ENCODE data around the gene CD302. TPM values are rescaled to one million over a fixed set of nuclear protein-coding genes. Genes with fewer than 3 reads are reported as not detected.

CD302 gene
- polyA plus RNA-seq, 1 donor (not counting 4 experiments of a cell fraction or from before 2014, with no cell fraction given) = 0.20 TPM

DNA sequence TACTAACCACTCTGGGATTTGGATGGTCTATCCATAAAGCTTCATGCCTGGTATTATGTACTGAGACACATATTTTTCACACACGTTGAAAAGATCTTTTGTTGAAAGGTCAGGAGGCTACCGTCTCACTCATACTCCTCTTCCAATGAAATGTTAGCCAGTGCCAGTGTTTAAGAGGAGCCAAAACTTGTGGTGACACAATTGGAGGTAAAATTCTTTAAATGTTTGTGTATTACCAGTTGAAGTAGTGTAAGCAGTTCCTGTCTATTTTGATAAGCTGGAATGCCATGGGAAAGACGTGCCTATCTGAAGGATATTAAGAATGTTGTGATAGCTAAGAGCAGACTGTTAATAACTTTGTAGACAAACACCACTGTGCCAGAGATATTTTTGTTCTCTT, 53.6 kb downstream of the CD302 start:
- H3K36me3 ChIP-seq (ENCODE audit: control insufficient read depth in 2 of 2, extremely low read depth in 1 of 2, insufficient read depth in 2 of 2, low read length in 2 of 2) = peaks cover 13 to 21% of the 10 kb centered on the region in 2 experiments
- H3K27me3 ChIP-seq (ENCODE audit: control insufficient read depth, extremely low read depth, insufficient read depth, low read length) = no peaks in the 10 kb centered on the region

DNA sequence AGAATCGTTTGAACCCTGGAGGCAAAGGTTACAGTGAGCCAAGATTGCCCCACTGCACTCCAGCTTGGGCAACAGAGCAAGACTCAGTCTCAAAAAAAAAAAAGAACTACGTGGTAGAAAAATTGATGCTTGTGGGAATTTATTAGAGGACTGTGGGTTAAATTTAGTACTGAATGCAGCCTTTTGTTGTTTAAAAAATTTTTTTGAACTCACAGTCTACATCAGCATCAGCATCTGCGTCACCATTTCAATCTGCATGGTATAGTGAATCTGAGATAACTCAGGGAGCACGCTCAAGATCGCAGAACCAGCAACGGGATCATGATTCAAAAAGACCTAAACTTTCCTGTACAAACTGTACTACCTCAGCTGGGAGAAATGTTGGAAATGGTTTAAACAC, 55.2 kb downstream of the CD302 start:
- DNase-seq (ENCODE audit: low read depth, low spot score) = no peak
- peaks cover under 1% of the 10 kb centered on the region for H3K4me1 ChIP-seq (ENCODE audit: control insufficient read depth, extremely low read depth, insufficient read depth, low read length)
- H3K79me2 ChIP-seq (ENCODE audit: control insufficient read depth, insufficient read depth, low read length) = peaks cover 73% of the 10 kb centered on the region
- H3K9me1 ChIP-seq (ENCODE audit: control insufficient read depth, extremely low read depth, insufficient read depth, low read length) = peaks cover 3% of the 10 kb centered on the region
- no peak overlapping the region for H3K4me3 ChIP-seq (ENCODE audit: control insufficient read depth in 2 of 3, extremely low read depth in 1 of 3, insufficient read depth in 2 of 3, low read depth in 1 of 3, low read length in 3 of 3)
- no peaks in the 10 kb centered on the region for H3K27me3 ChIP-seq (ENCODE audit: control insufficient read depth, extremely low read depth, insufficient read depth, low read length)
- dilution Hi-C loops (cut with MboI; ENCODE audit: extremely low pct_ligation_motif_present, low sequenced_read_pairs) = no loop called here
- H2AFZ ChIP-seq (ENCODE audit: control insufficient read depth, low read length) = no peak overlapping the region
- H4K20me1 ChIP-seq (ENCODE audit: control insufficient read depth, extremely low read depth, insufficient read depth, low read length) = peaks cover 7% of the 10 kb centered on the region
- H3K27ac ChIP-seq (ENCODE audit: control insufficient read depth, insufficient read depth, low read length) = no peak overlapping the region
- H3K9ac ChIP-seq (ENCODE audit: control insufficient read depth, extremely low read depth, insufficient read depth, low read length) = no peak overlapping the region
- no peak overlapping the region for H3K4me2 ChIP-seq (ENCODE audit: control insufficient read depth, extremely low read depth, insufficient read depth, low read depth, low read length)
- no peak for TF ChIP-seq EZH2 (IDR thresholded peaks at IDR 0.05; ENCODE audit: low read length)
- TF ChIP-seq, protein P1, sequence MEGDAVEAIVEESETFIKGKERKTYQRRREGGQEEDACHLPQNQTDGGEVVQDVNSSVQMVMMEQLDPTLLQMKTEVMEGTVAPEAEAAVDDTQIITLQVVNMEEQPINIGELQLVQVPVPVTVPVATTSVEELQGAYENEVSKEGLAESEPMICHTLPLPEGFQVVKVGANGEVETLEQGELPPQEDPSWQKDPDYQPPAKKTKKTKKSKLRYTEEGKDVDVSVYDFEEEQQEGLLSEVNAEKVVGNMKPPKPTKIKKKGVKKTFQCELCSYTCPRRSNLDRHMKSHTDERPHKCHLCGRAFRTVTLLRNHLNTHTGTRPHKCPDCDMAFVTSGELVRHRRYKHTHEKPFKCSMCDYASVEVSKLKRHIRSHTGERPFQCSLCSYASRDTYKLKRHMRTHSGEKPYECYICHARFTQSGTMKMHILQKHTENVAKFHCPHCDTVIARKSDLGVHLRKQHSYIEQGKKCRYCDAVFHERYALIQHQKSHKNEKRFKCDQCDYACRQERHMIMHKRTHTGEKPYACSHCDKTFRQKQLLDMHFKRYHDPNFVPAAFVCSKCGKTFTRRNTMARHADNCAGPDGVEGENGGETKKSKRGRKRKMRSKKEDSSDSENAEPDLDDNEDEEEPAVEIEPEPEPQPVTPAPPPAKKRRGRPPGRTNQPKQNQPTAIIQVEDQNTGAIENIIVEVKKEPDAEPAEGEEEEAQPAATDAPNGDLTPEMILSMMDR (optimal IDR thresholded peaks at IDR 0.05 in 1 of 3, IDR thresholded peaks at IDR 0.05 in 1 of 3, conservative IDR thresholded peaks at IDR 0.05 in 1 of 3; ENCODE audit: extremely low read depth in 1 of 3, insufficient read depth in 2 of 3, low read length in 3 of 3) = no peak
- no peaks in the 10 kb centered on the region for H3K9me3 ChIP-seq (ENCODE audit: control insufficient read depth, low read depth, low read length)
- FAIRE-seq = no peak
- peaks cover 16 to 28% of the 10 kb centered on the region in 2 experiments for H3K36me3 ChIP-seq (ENCODE audit: control insufficient read depth in 2 of 2, extremely low read depth in 1 of 2, insufficient read depth in 2 of 2, low read length in 2 of 2)

More for the DNA sequence above, 53.6 kb downstream of the CD302 start:
- Histone ChIP-seq H3K79me2 (ENCODE audit: control insufficient read depth, insufficient read depth, low read length) (peaks cover 69% of the 10 kb centered on the region), H3K4me1 (ENCODE audit: control insufficient read depth, extremely low read depth, insufficient read depth, low read length) (no peaks in the 10 kb centered on the region), H3K9me1 (ENCODE audit: control insufficient read depth, extremely low read depth, insufficient read depth, low read length) (no peaks in the 10 kb centered on the region), H2AFZ (ENCODE audit: control insufficient read depth, low read length) (no peak overlapping the region), H3K27ac (ENCODE audit: control insufficient read depth, insufficient read depth, low read length) (no peak overlapping the region), H3K4me3 (ENCODE audit: control insufficient read depth in 2 of 3, extremely low read depth in 1 of 3, insufficient read depth in 2 of 3, low read depth in 1 of 3, low read length in 3 of 3) (no peak overlapping the region), H3K4me2 (ENCODE audit: control insufficient read depth, extremely low read depth, insufficient read depth, low read depth, low read length) (no peak overlapping the region), H3K9ac (ENCODE audit: control insufficient read depth, extremely low read depth, insufficient read depth, low read length) (no peak overlapping the region), H3K9me3 (ENCODE audit: control insufficient read depth, low read depth, low read length) (no peaks in the 10 kb centered on the region), H4K20me1 (ENCODE audit: control insufficient read depth, extremely low read depth, insufficient read depth, low read length) (peaks cover 7% of the 10 kb centered on the region)
- no peak for DNase-seq (ENCODE audit: low read depth, low spot score)
- FAIRE-seq = no peak
- no peak for TF ChIP-seq EZH2 (IDR thresholded peaks at IDR 0.05; ENCODE audit: low read length)
- dilution Hi-C loops (cut with MboI; ENCODE audit: extremely low pct_ligation_motif_present, low sequenced_read_pairs) = no loop called here
